ENCODE data around the gene CNGB1. TPM values are rescaled to one million over a fixed set of nuclear protein-coding genes. Genes with fewer than 3 reads are reported as not detected.
A peak's percentile ranks its signal among the peaks of the same experiment; 100 is the strongest.

Gene CNGB1
- total and polyA plus RNA-seq, 2 of the 13 experiments (the other 11 are each of a cell fraction or from before 2014, with no cell fraction given), result 0.02 to 0.15 TPM

- TF ChIP-seq NR0B2 (CRISPR knock-in tag; IDR thresholded peaks at IDR 0.05) (peak; percentile 48; the same call in 1 of the 2 replicates), ARID4A (CRISPR knock-in tag; IDR thresholded peaks at IDR 0.05; ENCODE audit: borderline replicate concordance) (peak; percentile 85), RARA (CRISPR knock-in tag; IDR thresholded peaks at IDR 0.05) (no peak), SIN3B (IDR thresholded peaks at IDR 0.05; ENCODE audit: low read length) (no peak), KAT2B (IDR thresholded peaks at IDR 0.05; ENCODE audit: borderline replicate concordance, low read depth, low read length) (no peak), ZNF318 (CRISPR knock-in tag; IDR thresholded peaks at IDR 0.05) (peak; percentile 16; the same call in 1 of the 2 replicates), PRDM10 (CRISPR knock-in tag; IDR thresholded peaks at IDR 0.05; ENCODE audit: low read depth) (peak; percentile 42), ZNF891 (CRISPR knock-in tag; IDR thresholded peaks at IDR 0.05) (peak; percentile 97)
Observed at GRCh38 chr16:58000706-58001676, 30.1 kb upstream of the CNGB1 start, which contains the start of gene USB1 (continued).

Data from HepG2 (cell line).